Hematopoietic multipotent progenitor cell treated with erythropoietin and hydrocortisone succinate and interleukin-3 and kit ligand, for 8 days (in vitro differentiated cells): ENCODE results near the gene SHROOM1.

Experiments used
- DNase-seq: peaks from one replicate; pipeline ENCODE4 v3.0.0-alpha.2; 2015

Gene SHROOM1

DNA sequence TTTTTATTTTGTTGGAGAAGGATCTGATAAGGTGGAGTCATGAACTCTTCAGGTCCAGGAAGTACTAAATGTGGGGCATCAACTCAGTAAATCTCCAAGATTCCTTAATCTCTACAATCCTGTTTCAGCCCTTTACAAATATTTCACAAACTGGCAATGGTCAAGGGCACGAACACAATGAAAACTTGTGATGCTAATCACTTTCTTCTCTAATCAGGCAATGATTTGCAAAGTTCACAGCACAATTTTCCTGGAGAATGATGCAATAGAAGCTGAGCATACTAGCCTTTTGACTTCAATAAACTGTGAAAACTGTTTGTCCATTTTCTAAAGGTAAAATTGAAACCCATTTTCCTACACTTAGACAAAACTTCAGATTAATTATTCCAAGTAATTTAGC lies 18.9 kb upstream of the SHROOM1 start:
- DNase-seq: no peak

GRCh38 chr5:132848270-132848669 lies 17.8 kb upstream of the SHROOM1 start:
- DNase-seq: no peak

DNA sequence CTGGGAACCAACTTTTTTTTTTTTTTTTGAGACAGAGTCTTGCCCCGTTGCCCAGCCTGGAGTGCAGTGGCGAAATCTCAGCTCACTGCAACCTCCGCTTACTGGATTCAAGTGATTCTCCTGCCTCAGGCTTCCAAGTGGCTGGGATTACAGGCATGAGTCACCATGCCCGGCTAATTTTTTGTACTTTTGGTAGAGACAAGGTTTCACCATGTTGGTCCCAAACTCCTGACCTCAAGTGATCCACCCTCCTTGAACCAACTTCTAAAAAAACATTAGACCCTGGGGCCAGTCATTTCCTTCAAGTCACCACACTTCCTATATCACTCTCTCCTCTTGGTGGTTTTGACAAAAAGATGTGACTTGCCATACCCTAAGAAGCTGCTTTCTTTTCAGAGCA lies 10.9 kb upstream of the SHROOM1 start:
- no peak for DNase-seq

GRCh38 chr5:132840896-132841295 lies 10.4 kb upstream of the SHROOM1 start:
- no peak for DNase-seq

DNA sequence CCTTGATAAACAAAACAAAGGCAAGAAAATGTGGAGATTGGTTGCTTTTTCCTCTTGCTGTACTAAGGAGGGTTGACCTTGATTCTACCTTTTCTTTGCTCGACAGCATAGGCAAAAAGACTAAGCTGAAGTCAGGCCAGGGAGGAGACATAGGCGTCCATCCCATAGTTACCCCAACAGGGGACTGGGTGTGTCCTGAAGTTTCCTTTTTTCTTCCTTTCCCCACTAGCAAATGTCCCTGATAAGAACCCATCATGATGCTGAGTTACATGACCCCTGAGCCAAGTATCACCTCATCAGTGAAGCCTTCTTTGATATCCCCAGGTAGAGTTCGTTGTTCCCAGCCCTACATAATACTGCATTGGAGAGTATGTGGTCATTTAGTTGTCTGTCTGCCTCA lies 9.9 kb upstream of the SHROOM1 start:
- DNase-seq: no peak

DNA sequence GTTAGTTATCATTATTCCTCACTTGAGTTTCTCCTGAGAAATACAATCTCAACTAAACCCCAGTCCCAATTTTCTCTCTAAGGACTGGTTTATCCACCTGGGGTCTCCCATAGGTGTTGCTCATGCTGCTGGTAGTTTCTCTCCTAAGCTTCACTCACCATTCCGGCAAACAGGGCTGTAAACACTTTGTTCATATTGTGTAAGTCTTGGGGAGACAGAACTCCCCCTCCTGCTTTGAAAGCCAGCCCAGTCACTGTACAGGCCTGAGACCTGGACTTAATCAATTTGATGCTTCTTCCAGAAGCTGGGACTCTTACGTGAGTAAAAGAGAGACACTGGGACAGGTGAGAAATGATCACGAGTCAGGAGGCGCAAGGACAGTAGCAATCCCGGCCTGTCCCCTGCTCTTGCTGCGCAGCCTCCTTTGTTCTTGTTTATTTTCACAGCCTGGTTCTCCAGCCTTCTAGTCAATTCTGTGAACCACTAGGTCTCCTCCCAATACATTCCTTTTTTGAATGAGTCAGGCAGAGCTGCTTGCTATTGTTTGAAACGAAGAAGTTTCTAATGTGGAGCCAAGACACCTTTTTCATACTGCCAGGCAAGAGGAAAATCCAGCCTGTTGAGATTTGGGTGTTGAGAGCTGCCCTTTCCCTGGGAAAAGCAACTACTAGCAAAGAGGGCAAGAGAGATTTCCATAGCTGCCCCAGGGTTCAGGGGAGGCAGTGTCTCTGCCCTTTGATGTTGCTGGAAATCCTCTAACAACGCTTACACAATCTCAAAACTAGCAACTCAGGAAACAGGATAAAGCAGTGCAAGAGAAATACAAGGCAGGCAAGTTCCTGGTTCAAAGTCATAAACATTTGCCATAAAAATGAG lies 9.2 kb upstream of the SHROOM1 start:
- DNase-seq: no peak

GRCh38 chr5:132838516-132839282 lies 8.3 kb upstream of the SHROOM1 start:
- no peak for DNase-seq

DNA sequence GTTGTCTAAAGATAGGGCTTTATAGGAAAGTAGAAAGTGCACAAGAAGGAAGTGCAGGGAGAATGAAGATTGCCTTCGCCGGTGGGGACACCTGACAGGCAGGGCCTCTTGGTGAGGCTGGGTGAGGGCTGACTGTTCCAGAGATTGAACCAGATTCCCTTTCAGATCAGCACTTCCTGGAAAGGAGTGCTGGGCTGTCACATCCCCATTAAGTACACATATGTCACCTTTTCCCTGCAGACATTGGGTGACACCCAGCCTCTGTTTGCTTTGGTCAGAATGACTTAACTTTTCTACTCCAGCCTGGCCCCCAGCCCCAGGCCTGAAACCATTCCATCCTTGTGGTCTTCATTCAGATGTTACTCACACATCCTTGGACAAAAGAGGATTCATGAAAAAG lies 7.4 kb upstream of the SHROOM1 start:
- DNase-seq: no peak

GRCh38 chr5:132836852-132837251 lies 6.4 kb upstream of the SHROOM1 start:
- no peak for DNase-seq

GRCh38 chr5:132834057-132834456 lies 3.6 kb upstream of the SHROOM1 start:
- DNase-seq: no peak

DNA sequence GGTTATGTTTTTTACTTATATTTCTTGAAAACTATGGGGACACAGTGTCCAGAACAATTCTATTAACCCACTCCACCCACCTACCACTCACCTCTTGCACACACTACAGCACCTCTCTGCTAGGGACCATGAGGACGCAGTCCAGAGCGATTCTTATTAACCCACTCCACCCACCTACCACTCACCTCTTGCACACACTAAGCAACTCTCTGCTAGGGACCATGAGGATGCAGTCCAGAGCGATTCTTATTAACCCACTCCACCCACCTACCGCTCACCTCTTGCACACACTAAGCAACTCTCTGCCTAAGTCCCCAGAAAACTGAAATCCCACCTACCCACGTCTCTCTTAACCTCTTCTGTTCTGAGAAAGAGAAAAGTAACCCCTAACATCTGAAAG lies 2.2 kb upstream of the SHROOM1 start:
- no peak for DNase-seq

DNA sequence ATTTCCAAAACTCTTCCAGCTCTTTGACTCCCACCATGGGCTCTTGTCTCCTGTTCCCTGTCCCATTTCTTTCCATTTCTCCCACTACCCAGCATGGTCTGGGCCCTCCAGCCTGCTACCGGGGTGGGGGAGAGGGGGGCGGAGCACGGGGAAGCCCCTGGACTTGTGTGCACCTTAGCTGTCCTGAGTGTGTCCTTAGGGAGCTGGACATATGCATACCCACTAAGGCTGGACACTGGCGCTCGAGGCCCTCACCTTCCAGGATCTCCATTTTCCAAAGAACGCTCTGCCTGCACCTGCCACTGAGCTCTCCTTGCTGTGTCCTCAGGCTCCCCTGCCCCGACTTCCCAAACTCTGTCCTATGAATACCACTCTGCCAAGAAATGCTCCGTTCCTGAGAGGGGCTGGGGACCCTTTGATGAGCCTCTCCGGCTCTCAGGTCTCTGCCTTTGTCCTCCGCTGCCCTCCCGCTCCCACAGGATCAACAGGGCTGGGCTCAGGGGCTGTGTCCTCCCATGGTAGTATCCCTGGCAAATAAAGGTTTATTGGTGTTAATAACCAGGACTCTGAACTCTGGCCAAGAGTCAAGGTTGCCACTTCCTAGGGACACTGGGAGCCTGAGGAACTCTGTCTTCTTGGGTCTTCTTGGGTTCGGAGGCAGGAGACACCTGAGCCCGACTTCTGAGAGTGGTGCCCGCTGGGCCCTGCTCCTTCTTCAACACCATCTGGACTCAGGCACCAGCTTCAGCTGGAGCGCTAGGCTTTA lies 831 bp upstream of the SHROOM1 start:
- DNase-seq: no peak

- DNase-seq: peak; percentile 58
Measured at GRCh38 chr5:132829742-132830435, 558 bp downstream of the SHROOM1 start.

DNA sequence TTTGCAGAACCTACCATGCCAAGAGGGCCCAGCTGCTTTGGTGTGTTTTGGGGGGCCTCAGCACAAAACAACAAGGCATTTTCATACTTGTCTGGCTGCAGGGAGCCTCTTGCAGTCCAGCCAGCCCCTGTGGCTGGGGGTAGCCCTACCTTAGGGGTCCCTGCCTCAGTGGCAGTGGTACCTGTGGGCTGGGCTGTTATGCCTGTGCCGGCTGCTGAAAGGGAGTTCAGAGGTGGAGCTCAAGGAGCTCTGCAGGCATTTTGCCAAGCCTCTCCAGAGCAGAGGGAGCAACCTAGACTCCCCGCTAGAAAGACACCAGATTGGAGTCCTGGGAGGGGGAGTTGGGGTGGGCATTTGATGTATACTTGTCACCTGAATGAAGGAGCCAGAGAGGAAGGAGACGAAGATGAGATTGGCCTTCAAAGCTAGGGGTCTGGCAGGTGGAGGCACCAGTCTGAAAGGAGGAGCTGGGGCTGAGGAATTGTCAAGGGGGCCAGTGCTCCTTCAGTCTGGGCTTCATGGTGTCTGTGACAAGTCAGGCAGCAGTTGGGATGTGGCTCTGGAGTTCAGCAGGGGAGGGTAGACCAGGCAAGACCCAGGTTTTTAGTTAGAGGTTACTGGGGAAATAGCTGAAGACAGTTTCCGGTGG lies 1.5 kb downstream of the SHROOM1 start:
- DNase-seq: no peak

- no peak for DNase-seq
Measured at GRCh38 chr5:132827943-132828673, 2.3 kb downstream of the SHROOM1 start.

GRCh38 chr5:132826424-132827082 lies 3.9 kb downstream of the SHROOM1 start:
- DNase-seq: no peak

DNA sequence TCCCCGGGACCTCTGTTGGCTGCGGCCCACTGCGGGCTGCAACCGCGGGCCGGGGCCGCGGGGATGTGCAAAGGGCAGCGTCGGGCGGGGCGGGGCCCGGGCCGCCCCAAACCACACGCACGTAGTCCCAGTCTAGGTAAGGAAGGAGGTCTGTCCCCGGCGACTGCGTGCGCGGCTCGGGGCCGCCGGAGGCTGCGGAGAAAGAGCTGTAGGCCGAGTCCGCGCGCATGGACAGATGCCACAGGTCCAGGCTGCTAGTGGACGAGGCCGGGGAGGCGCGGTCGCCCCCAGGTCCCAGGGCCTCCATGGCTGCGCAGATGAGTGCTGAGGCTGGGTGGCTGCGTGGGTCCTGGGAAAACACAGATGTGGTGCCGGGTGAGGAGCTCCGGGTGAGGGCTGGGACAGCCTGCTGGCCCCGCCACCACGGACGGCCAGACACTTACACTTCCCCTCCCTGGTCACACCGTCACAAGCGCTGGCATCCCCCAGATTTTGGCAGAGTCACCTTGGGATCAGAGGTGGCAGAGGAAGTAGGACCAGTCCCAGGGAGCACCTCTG lies 4.5 kb downstream of the SHROOM1 start:
- no peak for DNase-seq

DNA sequence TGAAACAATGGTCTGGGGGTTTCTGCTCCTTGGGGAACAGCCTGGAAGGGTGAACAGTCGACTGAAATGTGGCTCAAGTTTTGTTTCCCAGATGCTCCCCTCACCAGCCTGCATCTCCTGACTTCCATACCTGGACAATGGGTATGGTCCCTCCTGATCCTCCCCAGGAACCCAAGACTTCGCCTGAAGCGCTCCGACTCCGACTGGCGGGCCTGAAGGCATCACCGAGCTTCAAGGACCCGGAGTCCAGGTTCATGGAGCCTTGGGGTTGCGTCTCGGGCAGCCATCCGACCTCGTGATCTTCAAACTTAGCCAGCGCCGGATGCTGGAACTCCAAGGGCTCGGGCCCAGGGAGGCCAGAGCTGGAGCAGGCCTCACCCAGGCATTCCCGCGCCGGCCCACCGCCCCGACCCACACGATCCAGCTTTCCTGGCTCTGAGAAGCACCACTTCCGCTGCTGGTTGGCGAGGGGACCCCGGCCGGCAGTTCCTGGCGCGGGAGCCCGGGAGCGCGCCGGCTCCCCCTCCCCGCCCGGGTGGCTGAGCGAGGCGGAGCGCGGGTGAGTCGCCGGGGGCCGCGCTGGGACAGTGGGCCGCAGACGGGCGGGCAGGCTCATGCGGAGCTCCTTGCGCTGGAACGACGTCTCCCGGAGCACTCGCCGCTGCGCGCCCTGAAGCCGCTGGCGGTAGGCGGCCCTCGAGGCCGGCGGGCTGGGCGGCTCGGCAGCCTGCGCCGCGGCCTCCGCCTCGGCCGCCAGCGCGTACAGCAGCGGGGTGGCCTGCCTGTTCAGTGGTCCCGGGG lies 5.2 kb downstream of the SHROOM1 start:
- DNase-seq: no peak

- DNase-seq: no peak
Measured at GRCh38 chr5:132824426-132824825, 6.0 kb downstream of the SHROOM1 start.
